Stimulated activated naive CD8-positive, alpha-beta T cell treated with anti-CD3 and anti-CD28 coated beads, Interleukin-15, amount 100 ng/mL, for 72 hours (primary cell): ENCODE results near the gene ZNF430.
"Not testable (repeated sequence)": the region's sequence is repeated elsewhere in the genome, so short reads cannot be mapped to it uniquely, and the experiment has no call there.

Experiments
- ATAC-seq: fragments of 150-1000 bp; cut with Tn5 transposase; 2 replicates; pipeline ENCODE4 v1.10.0; 2021; ENCODE audit warnings: mild to moderate bottlenecking, moderate library complexity
- DNase-seq, 2 donors: peaks; one replicate each; pipeline ENCODE4 v3.0.0; 2021 to 2022
- H3K27ac Mint-ChIP-seq, 2 donors: one replicate each; pipeline ENCODE4 v1.8.0; 2022; ENCODE audit warnings: mild to moderate bottlenecking in 2 of 2, mixed read lengths in 2 of 2, moderate library complexity in 2 of 2
- H3K27me3 Mint-ChIP-seq: one replicate; pipeline ENCODE4 v1.8.0; 2022; ENCODE audit warnings: mixed read lengths
- H3K4me1 Mint-ChIP-seq: one replicate; pipeline ENCODE4 v1.8.0; 2022; ENCODE audit warnings: mild to moderate bottlenecking, mixed read lengths
- H3K4me3 Mint-ChIP-seq, 2 donors: one replicate each; pipeline ENCODE4 v1.8.0; 2022; ENCODE audit warnings: mild to moderate bottlenecking in 2 of 2, mixed read lengths in 2 of 2, moderate library complexity in 1 of 2
- H3K9me3 Mint-ChIP-seq, 2 donors: one replicate each; pipeline ENCODE4 v1.8.0; 2022; ENCODE audit warnings: mixed read lengths in 2 of 2

ZNF430 gene

GRCh38 chr19:21020298-21021227, at the start of gene ZNF430:
ZNF430 (plus strand) TSS chr19:21020657; CDS start chr19:21020801, 144 bp downstream.
- no peaks in the 10 kb centered on the region for H3K27me3 Mint-ChIP-seq
- H3K4me1 Mint-ChIP-seq = peaks cover 42% of the 10 kb centered on the region
- peak; percentile 96 for ATAC-seq

GRCh38 chr19:20992788-20993187, 27.7 kb upstream of the ZNF430 start:
- peaks cover 27 to 48% of the 10 kb centered on the region in 2 donors for H3K9me3 Mint-ChIP-seq
- not testable (repeated sequence) for H3K4me1 Mint-ChIP-seq, H3K27ac Mint-ChIP-seq, H3K4me3 Mint-ChIP-seq, DNase-seq, ATAC-seq, H3K27me3 Mint-ChIP-seq

More at GRCh38 chr19:21020298-21021227, at the start of gene ZNF430:
- DNase-seq = peak; percentile 91 to 97
- Mint-ChIP-seq H3K9me3 (no peaks in the 10 kb centered on the region), H3K4me3 (peak within 1 kb of the TSS; percentile 100), H3K27ac (peak within 1 kb of the TSS; percentile 100)

- ATAC-seq = peak; percentile 100
- H3K27ac Mint-ChIP-seq = peak overlapping the region; percentile 99
- peaks cover 0 to 8% of the 10 kb centered on the region in 2 donors for H3K9me3 Mint-ChIP-seq
- peak overlapping the region; percentile 98 for H3K4me3 Mint-ChIP-seq
- no peaks in the 10 kb centered on the region for H3K27me3 Mint-ChIP-seq
- peaks cover 42% of the 10 kb centered on the region for H3K4me1 Mint-ChIP-seq
- DNase-seq = peak; percentile 90 to 97
Observed at GRCh38 chr19:20999731-21000352, 20.6 kb upstream of the ZNF430 start.

GRCh38 chr19:21021238-21021637, 781 bp downstream of the ZNF430 start:
- H3K4me1 Mint-ChIP-seq = peaks cover 49% of the 10 kb centered on the region
- H3K27ac Mint-ChIP-seq = peak overlapping the region; percentile 100
- peak overlapping the region; percentile 100 for H3K4me3 Mint-ChIP-seq
- not testable (repeated sequence) for ATAC-seq, H3K27me3 Mint-ChIP-seq, H3K9me3 Mint-ChIP-seq
- peak; percentile 7 to 19 for DNase-seq

- H3K27ac Mint-ChIP-seq = peak overlapping the region; percentile 85 to 93
- H3K9me3 Mint-ChIP-seq = no peaks in the 10 kb centered on the region
- peaks cover 64% of the 10 kb centered on the region for H3K4me1 Mint-ChIP-seq
- no peaks in the 10 kb centered on the region for H3K27me3 Mint-ChIP-seq
- DNase-seq = peak; percentile 43 to 53
- peak overlapping the region; percentile 100 for H3K4me3 Mint-ChIP-seq
- ATAC-seq = peak; percentile 44
Observed at GRCh38 chr19:21022996-21023395, 2.5 kb downstream of the ZNF430 start.

GRCh38 chr19:21023901-21024300, 3.4 kb downstream of the ZNF430 start:
- Mint-ChIP-seq H3K4me1 (peaks cover 74% of the 10 kb centered on the region), H3K4me3 (peak overlapping the region; percentile 0 to 16), H3K9me3 (peaks cover 0 to under 1% of the 10 kb centered on the region in 2 donors), H3K27me3 (no peaks in the 10 kb centered on the region), H3K27ac (peak overlapping the region; percentile 12 to 63)
- ATAC-seq (no peak), DNase-seq (no peak)

- peak overlapping the region; percentile 46 to 82 for H3K27ac Mint-ChIP-seq
- H3K4me1 Mint-ChIP-seq = peaks cover 60% of the 10 kb centered on the region
- no peak for DNase-seq
- peak; percentile 48 for ATAC-seq
- no peaks in the 10 kb centered on the region for H3K27me3 Mint-ChIP-seq
- H3K9me3 Mint-ChIP-seq = peaks cover 0 to 4% of the 10 kb centered on the region in 2 donors
- peak overlapping the region; percentile 1 to 61 for H3K4me3 Mint-ChIP-seq
Observed at GRCh38 chr19:21028969-21029268, 8.5 kb downstream of the ZNF430 start.

GRCh38 chr19:21045028-21045427, 24.6 kb downstream of the ZNF430 start:
- no peak for ATAC-seq
- Mint-ChIP-seq H3K27me3 (no peaks in the 10 kb centered on the region), H3K4me1 (peaks cover 6% of the 10 kb centered on the region), H3K4me3 (no peak overlapping the region), H3K9me3 (peaks cover 47 to 53% of the 10 kb centered on the region in 2 donors), H3K27ac (no peak overlapping the region)
- no peak for DNase-seq

- no peaks in the 10 kb centered on the region for H3K27me3 Mint-ChIP-seq
- H3K4me1 Mint-ChIP-seq = peaks cover 6% of the 10 kb centered on the region
- no peak for ATAC-seq
- H3K9me3 Mint-ChIP-seq = peaks cover 47 to 53% of the 10 kb centered on the region in 2 donors
- H3K27ac Mint-ChIP-seq = no peak overlapping the region
- no peak overlapping the region for H3K4me3 Mint-ChIP-seq
- DNase-seq = no peak
Observed at GRCh38 chr19:21046489-21046888, 26.0 kb downstream of the ZNF430 start.

- Mint-ChIP-seq H3K4me1 (peaks cover 6% of the 10 kb centered on the region), H3K27ac (peak overlapping the region in 1 of 2 donors; percentile 42), H3K4me3 (no peak overlapping the region), H3K27me3 (no peaks in the 10 kb centered on the region), H3K9me3 (peaks cover 51 to 56% of the 10 kb centered on the region in 2 donors)
- DNase-seq (no peak), ATAC-seq (no peak)
Observed at GRCh38 chr19:21047716-21048115, 27.3 kb downstream of the ZNF430 start.

GRCh38 chr19:21052902-21053301, 32.4 kb downstream of the ZNF430 start:
- Mint-ChIP-seq H3K4me3 (no peak overlapping the region), H3K27ac (no peak overlapping the region), H3K4me1 (no peaks in the 10 kb centered on the region), H3K27me3 (no peaks in the 10 kb centered on the region), H3K9me3 (peaks cover 19 to 22% of the 10 kb centered on the region in 2 donors)
- no peak for ATAC-seq
- no peak for DNase-seq

- H3K27me3 Mint-ChIP-seq = no peaks in the 10 kb centered on the region
- ATAC-seq (no peak), DNase-seq (no peak)
- H3K4me1 Mint-ChIP-seq = no peaks in the 10 kb centered on the region
- H3K27ac Mint-ChIP-seq = peak overlapping the region in 1 of 2 donors; percentile 63
- no peak overlapping the region for H3K4me3 Mint-ChIP-seq
- H3K9me3 Mint-ChIP-seq = no peaks in the 10 kb centered on the region
Observed at GRCh38 chr19:21065336-21065735, 44.9 kb downstream of the ZNF430 start.

GRCh38 chr19:21082011-21082975, 61.8 kb downstream of the ZNF430 start, which contains the start of gene ZNF714:
ZNF714 (plus strand) TSS chr19:21082203; CDS start chr19:21098269, 16,066 bp downstream.
- Mint-ChIP-seq H3K27me3 (no peaks in the 10 kb centered on the region), H3K4me3 (peak within 1 kb of the TSS; percentile 100), H3K9me3 (no peaks in the 10 kb centered on the region), H3K27ac (peak within 1 kb of the TSS; percentile 99 to 100), H3K4me1 (peaks cover 25% of the 10 kb centered on the region)
- DNase-seq = peak; percentile 75 to 91
- peak; percentile 98 for ATAC-seq

GRCh38 chr19:21084343-21084742, 63.9 kb downstream of the ZNF430 start:
- DNase-seq (peak; percentile 18 to 45), ATAC-seq (peak; percentile 67)
- no peaks in the 10 kb centered on the region for H3K9me3 Mint-ChIP-seq
- H3K27me3 Mint-ChIP-seq = no peaks in the 10 kb centered on the region
- peaks cover 25% of the 10 kb centered on the region for H3K4me1 Mint-ChIP-seq
- H3K27ac Mint-ChIP-seq = peak overlapping the region in 1 of 2 donors; percentile 71
- H3K4me3 Mint-ChIP-seq = peak overlapping the region in 1 of 2 donors; percentile 100

- DNase-seq (no peak), ATAC-seq (no peak)
- H3K4me3 Mint-ChIP-seq = no peak overlapping the region
- H3K27ac Mint-ChIP-seq = no peak overlapping the region
- H3K27me3 Mint-ChIP-seq = no peaks in the 10 kb centered on the region
- H3K9me3 Mint-ChIP-seq = no peaks in the 10 kb centered on the region
- H3K4me1 Mint-ChIP-seq = peaks cover 24% of the 10 kb centered on the region
Observed at GRCh38 chr19:21087871-21088270, 67.4 kb downstream of the ZNF430 start.
